AG09309 (cell line): ENCODE results near the gene PFDN2.

ENCODE experiments used
- DNase-seq: peaks from one replicate; pipeline ENCODE4 v3.0.0-alpha.2; 2010; ENCODE audit warnings: low read depth
- H3K4me3 ChIP-seq: 2 replicates; pipeline ENCODE4 v1.5.1; 2011; ENCODE audit warnings: mild to moderate bottlenecking, low read depth, low read length, moderate library complexity; ENCODE audit not compliant: control insufficient read depth
- TF ChIP-seq, protein P1 (sequence below): IDR thresholded peaks from 2 replicates; pipeline ENCODE4 v1.5.1; 2011; ENCODE audit warnings: mild to moderate bottlenecking, low read depth, low read length, inconsistent platforms; ENCODE audit not compliant: insufficient read depth, control insufficient read depth; ENCODE audit errors: missing control alignments

The PFDN2 gene

DNA sequence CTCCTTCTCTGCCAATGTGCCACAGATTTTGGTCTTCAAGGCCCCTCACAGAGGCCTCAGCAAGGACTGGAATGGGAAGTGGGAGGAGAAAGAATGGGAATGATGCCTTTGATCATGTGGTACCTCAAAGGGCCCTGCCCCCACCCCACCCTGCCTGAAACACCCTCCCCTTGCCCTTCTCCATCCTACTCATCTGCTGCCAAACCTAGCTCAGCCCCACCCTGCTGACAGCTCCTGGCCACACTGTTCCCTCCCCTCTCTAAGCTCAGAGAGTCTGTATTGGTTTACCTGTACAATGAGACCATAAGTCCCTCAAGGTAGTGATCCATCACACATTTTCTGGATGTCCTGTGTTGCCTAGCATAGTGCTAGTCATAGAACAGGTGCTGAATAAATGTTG is 41.4 kb downstream of the PFDN2 start:
- no peak overlapping the region for H3K4me3 ChIP-seq
- no peak for DNase-seq
- TF ChIP-seq, protein P1, sequence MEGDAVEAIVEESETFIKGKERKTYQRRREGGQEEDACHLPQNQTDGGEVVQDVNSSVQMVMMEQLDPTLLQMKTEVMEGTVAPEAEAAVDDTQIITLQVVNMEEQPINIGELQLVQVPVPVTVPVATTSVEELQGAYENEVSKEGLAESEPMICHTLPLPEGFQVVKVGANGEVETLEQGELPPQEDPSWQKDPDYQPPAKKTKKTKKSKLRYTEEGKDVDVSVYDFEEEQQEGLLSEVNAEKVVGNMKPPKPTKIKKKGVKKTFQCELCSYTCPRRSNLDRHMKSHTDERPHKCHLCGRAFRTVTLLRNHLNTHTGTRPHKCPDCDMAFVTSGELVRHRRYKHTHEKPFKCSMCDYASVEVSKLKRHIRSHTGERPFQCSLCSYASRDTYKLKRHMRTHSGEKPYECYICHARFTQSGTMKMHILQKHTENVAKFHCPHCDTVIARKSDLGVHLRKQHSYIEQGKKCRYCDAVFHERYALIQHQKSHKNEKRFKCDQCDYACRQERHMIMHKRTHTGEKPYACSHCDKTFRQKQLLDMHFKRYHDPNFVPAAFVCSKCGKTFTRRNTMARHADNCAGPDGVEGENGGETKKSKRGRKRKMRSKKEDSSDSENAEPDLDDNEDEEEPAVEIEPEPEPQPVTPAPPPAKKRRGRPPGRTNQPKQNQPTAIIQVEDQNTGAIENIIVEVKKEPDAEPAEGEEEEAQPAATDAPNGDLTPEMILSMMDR: no peak

DNA sequence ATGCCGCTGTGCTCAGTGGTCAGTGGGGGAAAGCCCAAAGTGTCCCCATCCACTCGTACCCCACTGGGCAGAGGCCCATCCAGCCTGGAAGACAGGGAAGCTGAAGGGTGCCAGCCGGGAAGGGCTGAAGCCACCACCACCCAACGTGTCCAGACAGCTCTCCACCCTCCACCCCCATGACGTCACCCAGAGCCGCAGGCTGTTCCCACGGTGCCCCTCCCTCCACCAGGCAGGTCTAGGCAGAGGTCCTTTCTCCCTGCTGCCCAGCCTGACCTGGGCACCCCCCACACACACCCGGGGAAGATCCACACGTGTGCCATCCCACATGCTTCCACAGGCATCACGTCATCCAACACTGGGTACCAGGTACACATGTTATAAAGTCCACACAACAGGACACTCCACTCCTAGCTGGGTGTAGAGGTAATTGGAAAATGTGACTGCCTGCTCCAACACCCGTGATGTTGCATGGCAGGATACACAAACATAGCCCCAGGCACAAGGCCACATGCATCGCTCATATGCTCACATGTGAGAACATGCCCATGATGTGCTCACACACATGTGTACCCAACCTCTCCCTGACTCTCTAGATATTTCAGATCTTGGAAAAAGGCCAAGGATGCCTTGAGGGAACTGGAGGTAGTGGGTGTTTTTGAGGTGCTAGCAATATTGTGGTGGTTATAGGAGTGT is 43.0 kb downstream of the PFDN2 start:
- no peak for DNase-seq
- H3K4me3 ChIP-seq: no peak overlapping the region
- TF ChIP-seq, protein P1: no peak

DNA sequence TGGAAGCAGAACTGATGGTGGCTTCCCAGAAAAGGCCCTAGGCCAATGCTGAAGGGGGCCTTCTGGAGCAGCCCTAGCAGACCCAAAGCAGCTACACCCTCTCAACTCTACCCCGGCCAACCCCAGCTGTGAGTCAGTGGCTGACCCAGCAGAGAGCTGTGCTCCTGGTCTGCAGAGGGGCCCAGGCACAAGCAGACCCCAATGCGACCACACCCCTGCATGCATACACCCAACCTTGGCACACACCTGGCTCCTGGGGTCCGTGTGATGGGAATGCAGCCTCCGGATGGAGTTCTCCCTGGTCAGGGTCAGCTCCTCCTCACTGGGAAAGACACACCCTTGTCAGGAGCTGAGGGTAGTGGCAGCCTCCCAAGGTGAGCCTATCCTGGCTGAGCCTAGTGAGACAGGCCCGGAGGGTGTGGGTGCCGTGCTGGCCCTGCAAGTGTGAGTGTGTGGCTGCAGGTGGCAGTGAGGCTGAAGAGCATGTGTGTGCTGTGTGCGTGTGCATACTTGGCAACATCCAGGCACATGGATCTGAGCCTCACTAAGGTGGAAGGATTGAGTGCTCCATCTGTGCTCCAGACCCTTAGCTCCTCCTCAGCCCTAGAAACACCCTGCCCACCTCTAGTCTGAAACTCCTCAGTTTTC is 44.2 kb downstream of the PFDN2 start:
- H3K4me3 ChIP-seq: no peak overlapping the region
- no peak for DNase-seq
- TF ChIP-seq, protein P1: no peak

DNA sequence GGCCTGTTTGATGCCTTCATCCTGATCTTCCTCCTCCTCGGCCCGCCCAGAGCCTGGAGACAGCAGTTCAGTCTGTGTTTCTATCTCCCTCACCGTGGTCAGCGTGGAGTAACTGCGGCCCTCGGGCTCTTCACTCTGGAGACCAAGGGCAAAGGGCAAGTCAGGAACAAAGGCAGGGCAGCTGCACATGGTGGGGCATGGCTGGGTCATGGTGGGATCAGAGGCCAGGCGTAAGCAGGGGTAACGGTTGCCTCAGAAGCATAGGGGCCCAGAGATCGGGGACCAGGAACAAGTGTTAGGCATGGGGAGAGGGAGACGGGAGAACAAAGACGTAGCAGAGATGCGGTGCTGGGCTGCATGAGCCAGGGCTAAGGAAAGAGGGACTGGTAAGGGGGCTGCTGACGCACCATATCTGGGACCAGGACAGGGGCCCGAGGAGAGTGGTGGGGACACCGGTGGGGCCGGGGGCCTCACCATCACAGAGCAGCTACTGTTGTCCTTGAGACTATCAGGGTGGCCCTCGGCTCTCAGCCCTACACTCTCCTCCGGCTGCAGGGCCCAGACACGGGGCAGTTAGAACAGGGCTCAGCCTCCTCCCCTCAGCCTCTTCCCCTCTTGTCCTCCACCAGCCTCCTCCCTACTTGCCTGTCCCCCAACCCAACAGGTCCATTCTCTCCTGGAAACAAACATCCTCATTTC is 44.9 kb downstream of the PFDN2 start:
- TF ChIP-seq, protein P1: no peak
- no peak overlapping the region for H3K4me3 ChIP-seq
- DNase-seq: no peak

DNA sequence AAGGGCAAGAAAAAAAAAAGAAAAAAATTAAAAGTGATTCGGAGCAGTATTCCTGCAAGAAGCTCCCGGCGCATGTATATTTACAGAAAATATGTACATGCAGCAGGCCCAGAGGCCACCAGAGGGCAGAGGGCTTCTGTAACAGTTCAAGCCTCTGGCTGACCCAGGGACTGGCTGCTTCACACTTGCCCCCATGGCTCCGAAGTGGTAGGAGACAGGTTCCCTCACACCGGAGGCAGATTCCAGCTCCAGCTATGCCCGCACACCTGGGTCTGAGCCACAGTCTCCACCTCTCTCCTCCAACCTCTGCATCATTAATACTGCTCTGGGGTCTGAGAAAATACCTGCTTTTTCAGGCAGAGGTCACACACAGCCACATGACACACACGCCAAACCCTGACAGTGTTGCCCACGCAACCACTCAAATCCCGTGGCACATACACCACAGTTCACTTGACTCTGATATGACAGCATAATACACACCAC is 45.9 kb downstream of the PFDN2 start:
- TF ChIP-seq, protein P1: peak; percentile 69
- H3K4me3 ChIP-seq: no peak overlapping the region
- DNase-seq: no peak

DNA sequence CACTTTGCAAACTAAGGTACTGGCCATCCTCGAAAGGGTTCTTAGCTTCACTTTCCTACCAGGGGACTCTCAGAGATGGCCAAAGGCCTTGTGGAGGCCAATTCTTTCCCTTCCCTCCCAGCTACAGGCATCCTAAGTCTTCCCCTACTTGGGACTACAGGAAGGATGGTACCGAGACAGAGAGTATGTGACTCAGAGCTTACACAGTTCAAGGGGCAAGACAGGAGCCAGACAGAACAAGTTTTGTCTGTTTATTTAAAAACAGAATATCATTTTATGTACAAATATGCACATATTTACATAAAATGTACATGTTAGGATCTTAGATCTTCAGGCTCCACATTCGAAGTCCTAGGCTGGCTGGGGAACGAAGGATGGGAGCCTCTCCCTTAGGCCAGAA is 47.1 kb downstream of the PFDN2 start:
- no peak for DNase-seq
- no peak overlapping the region for H3K4me3 ChIP-seq
- TF ChIP-seq, protein P1: no peak
